SK-N-SH (cell line): ENCODE results near the gene NOXA1. TPM values are rescaled to one million over a fixed set of nuclear protein-coding genes. Genes with fewer than 3 reads are reported as not detected.

Experiments
- CTCF ChIA-PET: fragments of 300-600, 350-600 bp; formaldehyde crosslinking; extraction: SDS; loops from one replicate; lab custom pipeline; 2021; lab: Yijun Ruan, JAX
- POLR2A ChIA-PET: fragments of 350-600 bp; sonication (Branson Sonifier 250); formaldehyde crosslinking; extraction: SDS; loops from one replicate; lab custom pipeline; 2020; ENCODE audit warnings: antibody characterized with exemption, inconsistent platforms; lab: Yijun Ruan, JAX
- DNase-seq: peaks from one replicate; pipeline ENCODE4 v3.0.0; 2012
- H2AFZ ChIP-seq: fragments of 200-600 bp; sonication (generic); 2 replicates; pipeline ENCODE4 v1.8.1; 2016; ENCODE audit warnings: antibody characterized with exemption, mild to moderate bottlenecking, low read depth
- H3F3A ChIP-seq: fragments of 200-600 bp; sonication (generic); replicated peaks from 2 replicates; pipeline ENCODE3; 2016; ENCODE audit warnings: antibody characterized with exemption, mild to moderate bottlenecking; ENCODE audit not compliant: insufficient read depth
- H3K27ac ChIP-seq, 2 experiments: fragments of 200-500 bp in 1 of 2; fragments of 200-600 bp in 1 of 2; sonication (Bioruptor generic) in 1 of 2; sonication (generic), shearing (Covaris generic) in 1 of 2; 2 replicates each; pipeline versions ENCODE4 v1.5.1 to v1.6.1; 2014 to 2016; ENCODE audit warnings: low read depth in 2 of 2, inconsistent platforms in 1 of 2, low read length in 1 of 2, mild to moderate bottlenecking in 1 of 2, mixed read lengths in 1 of 2
- H3K27me3 ChIP-seq: fragments of 200-600 bp; sonication (generic), shearing (Covaris generic); 2 replicates; pipeline ENCODE4 v1.6.1; 2016; ENCODE audit warnings: mixed run types; ENCODE audit not compliant: insufficient read depth
- H3K36me3 ChIP-seq, 2 experiments: fragments of 200-500 bp in 1 of 2; fragments of 200-600 bp in 1 of 2; sonication (Bioruptor generic) in 1 of 2; sonication (generic) in 1 of 2; replicated peaks in 1 of 2; 2 replicates each; pipeline versions ENCODE3 to v1.5.1; 2014 to 2016; ENCODE audit warnings: low read length in 1 of 2, mild to moderate bottlenecking in 1 of 2; ENCODE audit not compliant: insufficient read depth in 2 of 2, control insufficient read depth in 1 of 2
- H3K4me1 ChIP-seq, 2 experiments: fragments of 200-500 bp in 1 of 2; fragments of 200-600 bp in 1 of 2; sonication (Bioruptor generic) in 1 of 2; sonication (generic), shearing (Covaris generic) in 1 of 2; 2 replicates each; pipeline versions ENCODE4 v1.5.1 to v1.6.1; 2014 to 2016; ENCODE audit warnings: low read depth in 1 of 2, low read length in 1 of 2, mixed run types in 1 of 2; ENCODE audit not compliant: insufficient read depth in 2 of 2, control insufficient read depth in 1 of 2
- H3K4me2 ChIP-seq: fragments of 200-600 bp; sonication (generic), shearing (Covaris generic); 2 replicates; pipeline ENCODE4 v1.6.1; 2017; ENCODE audit warnings: mixed run types
- H3K4me3 ChIP-seq, 2 experiments: fragments of 200-500 bp in 1 of 2; fragments of 200-600 bp in 1 of 2; sonication (Bioruptor generic) in 1 of 2; sonication (generic), shearing (Covaris generic) in 1 of 2; 2 replicates each; pipeline versions ENCODE4 v1.5.1 to v1.8.1; 2014 to 2016; ENCODE audit warnings: low read depth in 2 of 2, inconsistent platforms in 1 of 2, low read length in 1 of 2, mild to moderate bottlenecking in 1 of 2, mixed read lengths in 1 of 2, moderate library complexity in 1 of 2
- H3K79me2 ChIP-seq: fragments of 200-600 bp; sonication (generic); 2 replicates; pipeline ENCODE4 v1.8.1; 2017; ENCODE audit warnings: mild to moderate bottlenecking; ENCODE audit not compliant: insufficient read depth
- H3K9ac ChIP-seq: fragments of 200-600 bp; sonication (generic); 2 replicates; pipeline ENCODE4 v1.6.1; 2017; ENCODE audit warnings: mixed run types
- H3K9me2 ChIP-seq: fragments of 200-600 bp; sonication (generic); 2 replicates; pipeline ENCODE4 v1.6.1; 2017; ENCODE audit warnings: mixed run types
- H3K9me3 ChIP-seq: fragments of 200-600 bp; sonication (generic); 2 replicates; pipeline ENCODE4 v1.6.1; 2017; ENCODE audit warnings: mixed run types, mild to moderate bottlenecking, moderate library complexity
- H4K20me1 ChIP-seq: fragments of 200-600 bp; sonication (generic); 2 replicates; pipeline ENCODE4 v1.6.1; 2017; ENCODE audit warnings: mild to moderate bottlenecking, mixed run types; ENCODE audit not compliant: insufficient read depth
- ELF1 ChIP-seq: IDR thresholded peaks from 2 replicates; pipeline ENCODE4 v1.4.0; 2012
- EP300 ChIP-seq, 2 experiments: IDR thresholded peaks; 2 replicates each; pipeline versions ENCODE4 v1.4.0 to v1.6.1; 2012; ENCODE audit warnings: borderline replicate concordance in 1 of 2, low read depth in 1 of 2, low read length in 1 of 2
- EZH2phosphoT487 ChIP-seq: fragments of 200-600 bp; sonication (generic); IDR thresholded peaks from 2 replicates; pipeline ENCODE4 v1.6.1; 2017; ENCODE audit warnings: low read depth, mixed run types, mild to moderate bottlenecking, antibody characterized with exemption, moderate library complexity, borderline replicate concordance
- FOSL2 ChIP-seq: IDR thresholded peaks from 2 replicates; pipeline ENCODE4 v1.4.0; 2012; ENCODE audit warnings: low read depth, mild to moderate bottlenecking, moderate library complexity, borderline replicate concordance
- GABPA ChIP-seq: IDR thresholded peaks from 2 replicates; pipeline ENCODE4 v1.4.0; 2012; ENCODE audit warnings: low read depth, mild to moderate bottlenecking
- NRF1 ChIP-seq: IDR thresholded peaks from 2 replicates; pipeline ENCODE4 v1.6.1; 2012; ENCODE audit warnings: low read depth, mild to moderate bottlenecking, low read length
- RFX5 ChIP-seq: IDR thresholded peaks from 2 replicates; pipeline ENCODE4 v1.6.1; 2012; ENCODE audit warnings: mild to moderate bottlenecking, improper control_type of control experiment, low read length
- SMC3 ChIP-seq: IDR thresholded peaks from 2 replicates; pipeline ENCODE4 v1.6.1; 2012; ENCODE audit warnings: low read depth, low read length, improper control_type of control experiment
- TAF1 ChIP-seq: IDR thresholded peaks from 2 replicates; pipeline ENCODE4 v1.6.1; 2012; ENCODE audit warnings: low read depth, mild to moderate bottlenecking, low read length, moderate library complexity, borderline replicate concordance
- TCF12 ChIP-seq: IDR thresholded peaks from 2 replicates; pipeline ENCODE4 v1.4.0; 2012
- TEAD4 ChIP-seq: IDR thresholded peaks from 2 replicates; pipeline ENCODE4 v1.4.0; 2012; ENCODE audit warnings: mild to moderate bottlenecking, borderline replicate concordance; ENCODE audit not compliant: insufficient read depth
- USF1 ChIP-seq: IDR thresholded peaks from 2 replicates; pipeline ENCODE4 v1.4.0; 2012; ENCODE audit warnings: low read depth, borderline replicate concordance
- YY1 ChIP-seq: IDR thresholded peaks from 2 replicates; pipeline ENCODE4 v1.4.0; 2012; ENCODE audit warnings: low read depth, mild to moderate bottlenecking
- WGBS: methylation state at CpG from one replicate; pipeline ENCODE4 v1.1.6; 2017; ENCODE audit warnings: low lambda C conversion rate; 5-methylcytosine and 5-hydroxymethylcytosine counted together
- polyA plus RNA-seq, 3 experiments: library from polyadenylated mRNA; depleted of rRNA; stranded (reverse); fragments of >200 nt; gene quantifications; 2 replicates each; pipeline ENCODE4 v1.2.3, GENCODE V29; 2012
- TF ChIP-seq, protein P1 (sequence below): IDR thresholded peaks from 2 replicates; pipeline ENCODE4; 2012
- TF ChIP-seq, protein P2 (sequence below): fragments of 150-350 bp; IDR thresholded peaks from 2 replicates; pipeline ENCODE4 v1.6.1; 2017; ENCODE audit warnings: antibody characterized with exemption, low read length, low read depth, borderline replicate concordance

NOXA1 gene
- polyA plus RNA-seq, 1 of the 3 experiments (the other 2 are of a cell fraction): 0.39 TPM

DNA sequence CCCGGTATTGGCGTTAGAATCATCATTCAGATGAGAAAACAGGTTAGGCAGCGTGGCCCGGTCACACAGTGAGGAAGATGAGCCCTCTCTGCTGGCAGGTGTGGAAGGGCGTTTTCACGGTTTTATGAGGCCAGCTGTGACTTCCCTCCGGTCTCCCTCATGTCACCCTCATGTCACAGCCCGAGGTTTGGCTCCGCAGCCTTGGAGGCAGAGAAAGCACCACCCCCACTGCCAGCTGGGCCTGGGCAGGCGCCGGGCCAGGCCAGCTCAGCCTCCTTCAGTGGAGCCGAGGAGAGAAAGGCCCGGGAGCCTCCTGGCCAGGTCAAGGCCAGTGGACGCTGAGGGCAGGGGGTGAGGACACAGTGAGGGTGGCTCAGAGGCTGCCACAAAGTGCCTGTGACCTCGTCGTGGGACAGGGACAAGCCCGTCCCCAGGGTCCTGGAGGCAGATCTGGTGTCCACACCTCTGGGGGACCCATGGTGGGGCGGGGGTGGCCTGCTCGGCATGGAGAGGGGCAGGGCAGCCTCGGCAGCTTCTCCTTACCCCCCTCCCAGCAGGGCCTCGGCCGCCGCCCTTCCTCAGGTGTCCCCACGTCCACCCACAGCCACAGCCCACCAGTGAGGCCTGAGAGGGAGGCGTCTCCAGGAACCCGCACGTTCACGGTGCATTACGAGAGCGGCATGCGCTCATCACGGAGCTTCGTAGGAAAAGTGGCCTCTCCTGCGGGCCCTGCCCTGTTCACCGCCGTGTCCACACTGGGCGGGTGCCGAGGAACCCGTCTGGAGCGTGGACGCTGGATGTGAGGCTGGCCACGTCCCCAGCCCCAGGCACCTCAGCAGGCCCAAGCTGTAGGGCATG lies 32.4 kb upstream of the NOXA1 start:
- Histone ChIP-seq H3K27me3 (no peaks in the 10 kb centered on the region), H3F3A (no peaks in the 10 kb centered on the region), H3K9ac (no peak overlapping the region), H3K79me2 (no peaks in the 10 kb centered on the region), H3K27ac (no peak overlapping the region), H3K4me3 (no peak overlapping the region)
- ChIA-PET CTCF (no interaction called here), POLR2A (no interaction called here)
- no peak for TF ChIP-seq EP300 (IDR thresholded peaks at IDR 0.05; ENCODE audit: borderline replicate concordance in 1 of 2, low read depth in 1 of 2, low read length in 1 of 2)
- TF ChIP-seq ELF1: no peak
- no peak for TF ChIP-seq YY1
- no peak for TF ChIP-seq RFX5
- TF ChIP-seq USF1: no peak
- TF ChIP-seq TCF12: no peak
- TF ChIP-seq, all 33 proteins: peak for 0
- Histone ChIP-seq H3K36me3 (no peaks in the 10 kb centered on the region), H3K4me1 (no peaks in the 10 kb centered on the region; a peak in 1 of 4 replicates), H3K9me3 (no peaks in the 10 kb centered on the region), H4K20me1 (no peaks in the 10 kb centered on the region), H3K9me2 (no peaks in the 10 kb centered on the region), H3K4me2 (no peak overlapping the region), H2AFZ (no peak overlapping the region)
- 88% methylated on average over 24 of the region's 42 CpGs for WGBS
- no peak for DNase-seq

DNA sequence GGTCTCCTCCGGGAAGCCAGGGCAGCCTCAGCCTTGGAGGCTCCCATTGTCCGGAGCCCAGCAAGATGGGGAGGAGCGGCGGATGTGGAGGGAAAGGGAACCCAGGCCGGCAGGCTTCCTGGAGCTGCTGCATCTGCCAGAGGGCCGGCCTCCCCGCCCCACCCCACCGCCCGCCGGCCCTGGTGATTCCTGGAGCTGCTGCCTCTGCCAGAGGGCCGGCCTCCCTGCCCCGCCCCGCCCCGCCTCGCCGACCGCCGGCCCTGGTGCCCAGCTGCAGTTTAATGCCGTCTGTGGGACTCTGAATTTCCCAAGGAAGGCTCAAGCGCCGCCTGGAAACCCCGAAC lies 31.8 kb upstream of the NOXA1 start:
- Histone ChIP-seq H3K4me2 (no peak overlapping the region), H3K36me3 (no peaks in the 10 kb centered on the region), H3K9me3 (no peaks in the 10 kb centered on the region), H2AFZ (no peak overlapping the region), H3K4me1 (no peaks in the 10 kb centered on the region; a peak in 1 of 4 replicates), H3K79me2 (no peaks in the 10 kb centered on the region), H3F3A (no peaks in the 10 kb centered on the region), H3K27me3 (no peaks in the 10 kb centered on the region), H3K4me3 (no peak overlapping the region), H3K9ac (no peak overlapping the region), H3K27ac (no peak overlapping the region), H3K9me2 (no peaks in the 10 kb centered on the region), H4K20me1 (no peaks in the 10 kb centered on the region)
- WGBS: 93% methylated on average over 5 of the region's 22 CpGs
- no peak for DNase-seq
- TF ChIP-seq, protein P1, sequence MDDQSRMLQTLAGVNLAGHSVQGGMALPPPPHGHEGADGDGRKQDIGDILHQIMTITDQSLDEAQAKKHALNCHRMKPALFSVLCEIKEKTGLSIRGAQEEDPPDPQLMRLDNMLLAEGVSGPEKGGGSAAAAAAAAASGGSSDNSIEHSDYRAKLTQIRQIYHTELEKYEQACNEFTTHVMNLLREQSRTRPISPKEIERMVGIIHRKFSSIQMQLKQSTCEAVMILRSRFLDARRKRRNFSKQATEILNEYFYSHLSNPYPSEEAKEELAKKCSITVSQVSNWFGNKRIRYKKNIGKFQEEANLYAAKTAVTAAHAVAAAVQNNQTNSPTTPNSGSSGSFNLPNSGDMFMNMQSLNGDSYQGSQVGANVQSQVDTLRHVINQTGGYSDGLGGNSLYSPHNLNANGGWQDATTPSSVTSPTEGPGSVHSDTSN: no peak
- TF ChIP-seq EZH2phosphoT487 (no peak), TAF1 (no peak), NRF1 (no peak), SMC3 (no peak), ELF1 (no peak), FOSL2 (no peak), GABPA (no peak), TEAD4 (no peak)
- TF ChIP-seq, protein P2, sequence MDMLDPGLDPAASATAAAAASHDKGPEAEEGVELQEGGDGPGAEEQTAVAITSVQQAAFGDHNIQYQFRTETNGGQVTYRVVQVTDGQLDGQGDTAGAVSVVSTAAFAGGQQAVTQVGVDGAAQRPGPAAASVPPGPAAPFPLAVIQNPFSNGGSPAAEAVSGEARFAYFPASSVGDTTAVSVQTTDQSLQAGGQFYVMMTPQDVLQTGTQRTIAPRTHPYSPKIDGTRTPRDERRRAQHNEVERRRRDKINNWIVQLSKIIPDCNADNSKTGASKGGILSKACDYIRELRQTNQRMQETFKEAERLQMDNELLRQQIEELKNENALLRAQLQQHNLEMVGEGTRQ: no peak
- POLR2A ChIA-PET: interaction anchor here (0.6 kb wide), 1 partner anchor 116 kb away, joined by 4 read pairs; no protein-coding TSS in a partner anchor
- CTCF ChIA-PET: no interaction called here
